GM19328 (cell line): ENCODE results near the gene AP3B2.
"Not testable (repeated sequence)": the region's sequence is repeated elsewhere in the genome, so short reads cannot be mapped to it uniquely, and the experiment has no call there.

Experiments
- ATAC-seq: cut with Tn5 transposase; IDR thresholded peaks from one replicate; pipeline ENCODE4 v1.9.1; 2021; ENCODE audit warnings: mild to moderate bottlenecking, moderate library complexity; ENCODE audit not compliant: unreplicated experiment

Gene AP3B2

GRCh38 chr15:82649226-82649999, 60.3 kb downstream of the AP3B2 start:
- no peak for ATAC-seq

GRCh38 chr15:82648257-82649103, 61.2 kb downstream of the AP3B2 start:
- ATAC-seq: no peak

- ATAC-seq: no peak
Observed at GRCh38 chr15:82647835-82648256, 61.8 kb downstream of the AP3B2 start.

GRCh38 chr15:82647045-82647834, 62.4 kb downstream of the AP3B2 start, which contains the start of gene CPEB1:
Gene CPEB1, minus strand, starts transcription at chr15:82647363. Its CDS starts 18,904 bp downstream, at chr15:82628459.
- ATAC-seq: no peak

GRCh38 chr15:82646250-82647044, 63.2 kb downstream of the AP3B2 start:
- ATAC-seq: no peak

GRCh38 chr15:82644967-82645852, 64.5 kb downstream of the AP3B2 start:
- not testable (repeated sequence) for ATAC-seq

GRCh38 chr15:82643992-82644391, 65.7 kb downstream of the AP3B2 start:
- no peak for ATAC-seq

- no peak for ATAC-seq
Observed at GRCh38 chr15:82642656-82643055, 67.0 kb downstream of the AP3B2 start.

GRCh38 chr15:82641129-82641798, 68.4 kb downstream of the AP3B2 start:
- no peak for ATAC-seq

GRCh38 chr15:82640672-82641071, 69.0 kb downstream of the AP3B2 start:
- ATAC-seq: no peak

GRCh38 chr15:82635798-82636197, 73.9 kb downstream of the AP3B2 start:
- ATAC-seq: no peak

GRCh38 chr15:82630033-82630432, 79.6 kb downstream of the AP3B2 start:
- ATAC-seq: no peak

- ATAC-seq: no peak
Observed at GRCh38 chr15:82625136-82625535, 84.5 kb downstream of the AP3B2 start.

GRCh38 chr15:82624438-82624837, 85.2 kb downstream of the AP3B2 start:
- ATAC-seq: no peak

GRCh38 chr15:82624008-82624407, 85.7 kb downstream of the AP3B2 start:
- no peak for ATAC-seq

GRCh38 chr15:82621970-82622369, 87.7 kb downstream of the AP3B2 start:
- no peak for ATAC-seq

GRCh38 chr15:82613747-82614146, 95.9 kb downstream of the AP3B2 start:
- ATAC-seq: no peak

GRCh38 chr15:82611348-82611747, 98.3 kb downstream of the AP3B2 start:
- no peak for ATAC-seq
